ENCODE results near the gene TGIF1. TPM values are rescaled to one million over a fixed set of nuclear protein-coding genes. Genes with fewer than 3 reads are reported as not detected.
A peak's percentile ranks its signal among the peaks of the same experiment; 100 is the strongest.

The TGIF1 gene
- total and polyA plus RNA-seq, 10 donors, result 25.3 to 64.5 (median 35.9) TPM

DNA sequence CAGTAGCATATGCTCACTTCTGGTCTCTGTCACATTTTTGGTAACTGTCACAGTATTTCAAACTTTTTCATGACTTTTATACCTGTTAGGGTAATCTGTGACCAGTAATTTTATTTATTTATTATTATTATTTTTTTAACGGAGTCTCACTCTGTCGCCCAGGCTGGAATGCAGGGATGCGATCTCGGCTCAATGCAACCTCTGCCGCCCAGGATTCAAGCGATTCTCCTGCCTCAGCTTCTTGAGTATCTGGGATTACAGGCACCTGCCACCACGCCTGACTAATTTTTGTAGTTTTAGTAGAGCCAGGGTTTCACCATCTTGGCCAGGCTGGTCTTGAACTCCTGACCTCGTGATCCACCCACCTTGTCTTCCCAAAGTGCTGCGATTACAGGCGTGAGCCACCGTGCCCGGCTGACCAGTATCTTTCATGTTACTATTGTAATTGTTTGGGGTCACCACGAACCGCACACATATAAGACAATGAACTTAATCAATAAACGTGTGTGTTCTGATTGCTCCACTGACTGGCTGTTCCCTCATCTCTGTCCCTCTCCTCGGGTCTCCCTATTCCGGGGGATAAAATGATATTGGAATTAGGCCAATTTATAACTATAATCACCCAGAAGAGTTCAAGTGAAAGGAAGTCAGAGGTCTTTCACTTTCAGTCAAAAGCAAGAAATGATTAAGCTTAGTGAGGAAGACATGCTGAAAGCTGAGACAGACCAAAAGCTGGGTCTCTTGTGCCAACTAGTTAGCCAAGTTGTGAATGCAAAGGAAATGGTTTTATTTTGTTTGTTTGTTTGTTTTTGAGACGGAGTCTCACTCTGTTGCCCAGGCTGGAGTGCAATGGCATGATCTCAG, 22.9 kb downstream of the TGIF1 start:
- WGBS, 5 donors, result 67 to 80% (median 71%) methylated on average over 18 of the region's 18 CpGs
- H3K4me1 ChIP-seq, result peaks cover 0 to 13% (median 8%) of the 10 kb centered on the region in 6 donors
- TF ChIP-seq, protein P1, sequence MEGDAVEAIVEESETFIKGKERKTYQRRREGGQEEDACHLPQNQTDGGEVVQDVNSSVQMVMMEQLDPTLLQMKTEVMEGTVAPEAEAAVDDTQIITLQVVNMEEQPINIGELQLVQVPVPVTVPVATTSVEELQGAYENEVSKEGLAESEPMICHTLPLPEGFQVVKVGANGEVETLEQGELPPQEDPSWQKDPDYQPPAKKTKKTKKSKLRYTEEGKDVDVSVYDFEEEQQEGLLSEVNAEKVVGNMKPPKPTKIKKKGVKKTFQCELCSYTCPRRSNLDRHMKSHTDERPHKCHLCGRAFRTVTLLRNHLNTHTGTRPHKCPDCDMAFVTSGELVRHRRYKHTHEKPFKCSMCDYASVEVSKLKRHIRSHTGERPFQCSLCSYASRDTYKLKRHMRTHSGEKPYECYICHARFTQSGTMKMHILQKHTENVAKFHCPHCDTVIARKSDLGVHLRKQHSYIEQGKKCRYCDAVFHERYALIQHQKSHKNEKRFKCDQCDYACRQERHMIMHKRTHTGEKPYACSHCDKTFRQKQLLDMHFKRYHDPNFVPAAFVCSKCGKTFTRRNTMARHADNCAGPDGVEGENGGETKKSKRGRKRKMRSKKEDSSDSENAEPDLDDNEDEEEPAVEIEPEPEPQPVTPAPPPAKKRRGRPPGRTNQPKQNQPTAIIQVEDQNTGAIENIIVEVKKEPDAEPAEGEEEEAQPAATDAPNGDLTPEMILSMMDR (IDR thresholded peaks at IDR 0.05 in 8 of 11, conservative IDR thresholded peaks at IDR 0.05 in 3 of 11), result no peak
- TF ChIP-seq POLR2A (IDR thresholded peaks at IDR 0.05) (no peak), POLR2AphosphoS5 (IDR thresholded peaks at IDR 0.05) (no peak)
- no peaks in the 10 kb centered on the region for H3K27me3 ChIP-seq (replicated peaks in 1 of 7)
- H3K9me3 ChIP-seq, result no peaks in the 10 kb centered on the region
- no peaks in the 10 kb centered on the region for H3K36me3 ChIP-seq
- H3K4me3 ChIP-seq, result no peak overlapping the region
- DNase-seq, result no peak
- H3K27ac ChIP-seq, result peak overlapping the region in 2 of 8 donors; percentile 33 to 38
- intact Hi-C loops (cut with DNase I; ENCODE audit: low total_unique reads), result no loop called here

DNA sequence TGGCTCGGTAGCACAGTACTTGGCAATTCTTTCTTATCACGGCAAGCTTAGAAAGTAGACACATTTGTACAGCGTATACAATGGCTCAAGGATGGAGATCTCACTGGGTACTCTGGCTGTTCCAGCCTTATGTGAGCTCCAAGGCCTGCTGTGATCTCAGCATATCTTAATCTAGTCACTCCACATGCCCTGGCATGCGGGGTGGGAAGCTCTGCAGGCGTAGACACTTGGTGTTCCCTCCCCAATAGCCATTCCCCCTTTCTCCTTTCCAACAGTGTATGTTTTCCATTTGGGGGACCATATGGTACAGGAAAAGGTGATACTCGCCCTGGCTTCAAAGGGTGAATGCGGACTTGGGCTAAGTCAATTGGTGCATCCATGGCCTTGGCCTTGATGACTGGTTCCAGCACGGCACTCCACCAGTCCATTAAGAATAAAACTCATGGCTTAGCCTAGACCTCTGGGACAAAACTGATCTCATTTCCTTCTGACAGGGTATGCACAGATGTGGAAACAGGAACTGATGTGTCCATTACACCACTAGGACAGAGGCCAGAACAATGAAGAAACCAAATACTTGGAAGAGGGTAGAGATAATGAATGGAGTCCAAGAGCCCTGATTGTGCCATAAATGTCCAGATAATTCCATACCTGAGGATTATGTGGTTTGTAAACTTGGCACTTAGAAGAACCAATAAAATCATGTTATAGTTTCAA, 28.4 kb downstream of the TGIF1 start:
- no peaks in the 10 kb centered on the region for H3K36me3 ChIP-seq
- H3K27ac ChIP-seq, result peak overlapping the region in 3 of 8 donors; percentile 20 to 30 (median 28)
- no peaks in the 10 kb centered on the region for H3K9me3 ChIP-seq
- intact Hi-C loops (cut with DNase I; ENCODE audit: low total_unique reads), result no loop called here
- H3K27me3 ChIP-seq (replicated peaks in 1 of 7), result no peaks in the 10 kb centered on the region
- no peak for DNase-seq
- TF ChIP-seq POLR2AphosphoS5 (IDR thresholded peaks at IDR 0.05) (peak in 1 of 3 donors; percentile 13), POLR2A (IDR thresholded peaks at IDR 0.05) (no peak)
- TF ChIP-seq, protein P1 (IDR thresholded peaks at IDR 0.05 in 8 of 11, conservative IDR thresholded peaks at IDR 0.05 in 3 of 11), result no peak
- 67 to 86% (median 82%) methylated on average over 8 of the region's 8 CpGs for WGBS, 5 donors
- H3K4me1 ChIP-seq, result peaks cover 0 to 6% (median 4%) of the 10 kb centered on the region in 6 donors
- no peak overlapping the region for H3K4me3 ChIP-seq

DNA sequence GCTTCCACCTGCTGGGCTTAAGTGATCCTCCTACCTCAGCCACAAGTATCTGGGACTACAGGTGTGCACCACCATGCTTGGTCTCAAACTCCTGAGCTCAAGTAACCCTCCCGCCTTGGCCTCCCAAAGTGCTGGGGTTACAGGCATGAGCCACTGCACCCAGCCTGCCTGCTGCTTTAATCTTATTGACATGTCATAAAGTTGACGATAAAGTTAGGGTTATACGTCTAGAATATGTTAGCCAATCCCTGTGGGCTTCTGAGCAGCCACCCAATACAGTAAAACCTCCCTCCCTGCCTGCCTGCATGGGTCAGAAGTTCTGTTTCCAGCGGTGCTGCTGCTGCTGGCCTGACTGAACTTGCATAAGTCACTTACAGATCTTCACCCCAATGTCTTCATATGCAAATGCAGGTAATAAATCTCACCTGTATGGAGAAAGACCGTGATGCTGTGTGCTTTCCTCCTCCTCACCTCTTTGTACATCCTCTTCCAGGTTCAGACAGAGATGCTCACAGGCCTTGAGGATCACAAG, 30.1 kb downstream of the TGIF1 start:
- intact Hi-C loops (cut with DNase I; ENCODE audit: low total_unique reads), result no loop called here
- DNase-seq, result no peak
- Histone ChIP-seq H3K27ac (no peak overlapping the region), H3K4me1 (no peaks in the 10 kb centered on the region), H3K9me3 (no peaks in the 10 kb centered on the region), H3K36me3 (no peaks in the 10 kb centered on the region), H3K4me3 (no peak overlapping the region), H3K27me3 (replicated peaks in 1 of 7) (no peaks in the 10 kb centered on the region)
- TF ChIP-seq POLR2AphosphoS5 (IDR thresholded peaks at IDR 0.05), result no peak
- WGBS, 5 donors, result 88 to 95% (median 91%) methylated on average over 5 of the region's 5 CpGs

DNA sequence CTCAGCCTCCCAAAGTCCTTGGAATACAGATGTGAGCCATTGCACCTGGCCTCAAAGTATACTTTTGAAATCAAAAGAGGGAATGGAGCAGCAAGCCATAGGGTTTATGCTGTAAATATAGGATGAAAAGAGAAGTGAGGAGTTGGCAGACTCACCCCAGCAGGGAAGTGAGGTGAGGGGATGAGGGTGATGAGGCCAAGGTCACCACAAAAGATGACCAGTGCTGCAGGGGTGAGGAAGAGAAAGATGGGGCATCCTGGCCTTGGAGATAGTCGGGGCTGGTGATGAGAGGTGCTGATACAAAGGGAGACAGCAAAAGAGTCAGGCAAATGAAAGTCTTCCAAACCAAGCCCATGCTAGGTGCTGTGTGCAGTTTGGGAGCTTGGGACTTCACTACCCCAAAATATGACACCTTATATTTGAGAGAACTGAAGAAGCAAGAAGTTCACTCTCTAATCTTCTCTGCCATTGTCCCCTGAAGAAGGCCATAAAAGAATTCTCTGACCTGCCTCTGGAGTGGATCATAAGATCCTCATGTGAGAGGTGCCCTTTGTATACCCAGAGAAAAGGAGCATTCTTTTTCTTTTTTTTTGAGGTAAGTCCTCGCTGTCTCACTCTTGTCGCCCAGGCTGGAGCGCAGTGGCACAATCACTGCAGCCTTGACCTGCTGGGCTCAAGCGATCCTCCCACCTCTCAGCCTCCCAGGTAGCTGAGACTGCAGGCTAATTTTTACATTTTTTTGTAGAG, 31.0 kb downstream of the TGIF1 start:
- no peaks in the 10 kb centered on the region for H3K4me1 ChIP-seq
- no peak for DNase-seq
- H3K4me3 ChIP-seq, result no peak overlapping the region
- no peak overlapping the region for H3K27ac ChIP-seq
- intact Hi-C loops (cut with DNase I; ENCODE audit: low total_unique reads), result no loop called here
- H3K36me3 ChIP-seq, result no peaks in the 10 kb centered on the region
- WGBS, 5 donors, result 88 to 92% (median 90%) methylated on average over 5 of the region's 5 CpGs
- no peaks in the 10 kb centered on the region for H3K27me3 ChIP-seq (replicated peaks in 1 of 7)
- H3K9me3 ChIP-seq, result no peaks in the 10 kb centered on the region
- TF ChIP-seq POLR2A (IDR thresholded peaks at IDR 0.05), result no peak
- no peak for TF ChIP-seq POLR2AphosphoS5 (IDR thresholded peaks at IDR 0.05)
- TF ChIP-seq, protein P1 (IDR thresholded peaks at IDR 0.05 in 8 of 11, conservative IDR thresholded peaks at IDR 0.05 in 3 of 11), result no peak

Data from spleen (tissue), 11 donors.